PC-9 (cell line): Measurements from ENCODE around the gene GRB2. TPM values are rescaled to one million over a fixed set of nuclear protein-coding genes. Genes with fewer than 3 reads are reported as not detected.

Experiments used
- BruUV-seq: library from RNA; stranded (reverse); fragments of 400-500 nt; replicated peaks from 2 replicates; lab custom pipeline; 2021; lab: Mats Ljungman, UMichigan
- CTCF ChIA-PET: fragments of 300-600 bp; sonication (Branson Sonifier 250); formaldehyde crosslinking; loops from one replicate; lab custom pipeline; 2022; ENCODE audit warnings: antibody characterized with exemption; lab: Charles Lee
- POLR2A ChIA-PET: fragments of 300-600 bp; sonication (Branson Sonifier 250); formaldehyde crosslinking; loops from one replicate; lab custom pipeline; 2022; ENCODE audit warnings: antibody characterized with exemption; ENCODE audit not compliant: unreplicated experiment; lab: Charles Lee
- DNase-seq, 2 experiments: peaks; one replicate each; pipeline versions ENCODE4 v3.0.0 to v3.0.0-alpha.2; 2015 to 2022; ENCODE audit warnings: mixed read lengths in 1 of 2
- H2AFZ ChIP-seq: fragments of 200-600 bp; sonication (generic); 2 replicates; pipeline ENCODE4 v1.8.1; 2017; ENCODE audit warnings: antibody characterized with exemption
- H3F3A ChIP-seq: fragments of 200-600 bp; sonication (generic); 2 replicates; pipeline ENCODE4 v1.8.1; 2017; ENCODE audit warnings: antibody characterized with exemption, mild to moderate bottlenecking, low read depth; ENCODE audit not compliant: insufficient read depth
- H3K27ac ChIP-seq: fragments of 200-600 bp; sonication (generic); 2 replicates; pipeline ENCODE4 v1.6.1; 2016; ENCODE audit warnings: mixed run types
- H3K27me3 ChIP-seq: fragments of 200-600 bp; sonication (generic); 2 replicates; pipeline ENCODE4 v1.6.1; 2016; ENCODE audit warnings: low read depth, mixed run types; ENCODE audit not compliant: insufficient read depth
- H3K36me3 ChIP-seq: fragments of 200-600 bp; sonication (generic); 2 replicates; pipeline ENCODE4 v1.6.1; 2016; ENCODE audit warnings: low read depth, mixed run types
- H3K4me1 ChIP-seq: fragments of 200-600 bp; sonication (generic); replicated peaks from 2 replicates; pipeline ENCODE4 v1.6.1; 2016; ENCODE audit warnings: mixed run types; ENCODE audit not compliant: insufficient read depth
- H3K4me2 ChIP-seq: fragments of 200-600 bp; sonication (generic); 2 replicates; pipeline ENCODE4 v1.6.1; 2017; ENCODE audit warnings: mixed run types
- H3K4me3 ChIP-seq: fragments of 200-600 bp; sonication (generic); 2 replicates; pipeline ENCODE4 v1.6.1; 2016; ENCODE audit warnings: mixed run types
- H3K79me2 ChIP-seq: fragments of 200-600 bp; sonication (generic); 2 replicates; pipeline ENCODE4 v1.6.1; 2017; ENCODE audit warnings: low read depth, mixed run types
- H3K9me2 ChIP-seq: fragments of 200-600 bp; sonication (generic); 2 replicates; pipeline ENCODE4 v1.8.1; 2017; ENCODE audit warnings: mild to moderate bottlenecking; ENCODE audit not compliant: insufficient read depth
- H3K9me3 ChIP-seq: fragments of 200-600 bp; sonication (generic); 2 replicates; pipeline ENCODE4 v1.8.1; 2016; ENCODE audit warnings: low read depth; ENCODE audit not compliant: insufficient read depth
- H4K20me1 ChIP-seq: fragments of 200-600 bp; sonication (generic); 2 replicates; pipeline ENCODE4 v1.8.1; 2017; ENCODE audit not compliant: insufficient read depth
- EZH2 ChIP-seq: fragments of 200-600 bp; sonication (generic); IDR thresholded peaks from 2 replicates; pipeline ENCODE4 v1.8.0; 2017; ENCODE audit warnings: antibody characterized with exemption, low read depth
- intact Hi-C: fragments of 100-400 bp; cut with micrococcal nuclease; formaldehyde crosslinking; loops from one replicate; pipeline ENCODE4 v1.10.0; 2022; ENCODE audit not compliant: unreplicated experiment
- total RNA-seq: library from RNA; stranded (reverse); gene quantifications from 2 replicates; pipeline ENCODE4 v1.2.3, GENCODE V29; 2021
- TF ChIP-seq, protein P1 (sequence below): fragments of 200-600 bp; sonication (generic); conservative IDR thresholded peaks from 2 replicates; pipeline ENCODE4 v1.6.1; 2017; ENCODE audit warnings: mixed run types, antibody characterized with exemption, mild to moderate bottlenecking, moderate library complexity

Gene GRB2
- total RNA-seq, 1 experiment from 2014 or later, result 75.3 TPM

DNA sequence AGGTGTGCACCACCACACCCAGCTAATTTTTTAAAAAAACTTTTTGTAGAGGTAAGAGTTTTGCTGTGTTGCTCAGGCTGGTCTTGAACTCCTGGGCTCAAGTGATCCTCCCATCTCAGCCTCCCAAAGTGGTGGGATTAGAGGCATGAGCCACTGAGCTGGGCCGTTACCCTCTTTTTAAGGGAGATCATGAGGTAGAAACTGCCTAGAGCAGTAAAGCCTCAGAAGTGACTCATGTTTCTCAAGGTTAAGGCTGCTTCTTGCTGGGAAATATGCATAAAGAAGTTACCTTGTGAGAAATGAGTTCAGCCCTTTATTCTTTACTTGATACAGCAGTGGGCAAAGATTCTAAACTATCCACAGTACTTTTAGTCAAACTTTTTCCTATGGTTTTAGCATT, 38.2 kb downstream of the GRB2 start:
- Histone ChIP-seq H3K9me2 (no peaks in the 10 kb centered on the region), H3K27ac (0 out of 2 replicates have a peak overlapping the region, but pooled peaks have one; percentile 10), H3K4me1 (peaks cover 42% of the 10 kb centered on the region), H3K79me2 (peaks cover 93% of the 10 kb centered on the region), H3K36me3 (no peaks in the 10 kb centered on the region), H4K20me1 (peaks cover 29% of the 10 kb centered on the region), H3K27me3 (no peaks in the 10 kb centered on the region), H3K4me2 (no peak overlapping the region), H3K9me3 (no peaks in the 10 kb centered on the region), H3K4me3 (no peak overlapping the region), H3F3A (peaks cover 29% of the 10 kb centered on the region), H2AFZ (no peak overlapping the region)
- no TSS peak for BruUV-seq
- CTCF ChIA-PET, result no interaction called here
- TF ChIP-seq EZH2, result no peak
- TF ChIP-seq, protein P1, sequence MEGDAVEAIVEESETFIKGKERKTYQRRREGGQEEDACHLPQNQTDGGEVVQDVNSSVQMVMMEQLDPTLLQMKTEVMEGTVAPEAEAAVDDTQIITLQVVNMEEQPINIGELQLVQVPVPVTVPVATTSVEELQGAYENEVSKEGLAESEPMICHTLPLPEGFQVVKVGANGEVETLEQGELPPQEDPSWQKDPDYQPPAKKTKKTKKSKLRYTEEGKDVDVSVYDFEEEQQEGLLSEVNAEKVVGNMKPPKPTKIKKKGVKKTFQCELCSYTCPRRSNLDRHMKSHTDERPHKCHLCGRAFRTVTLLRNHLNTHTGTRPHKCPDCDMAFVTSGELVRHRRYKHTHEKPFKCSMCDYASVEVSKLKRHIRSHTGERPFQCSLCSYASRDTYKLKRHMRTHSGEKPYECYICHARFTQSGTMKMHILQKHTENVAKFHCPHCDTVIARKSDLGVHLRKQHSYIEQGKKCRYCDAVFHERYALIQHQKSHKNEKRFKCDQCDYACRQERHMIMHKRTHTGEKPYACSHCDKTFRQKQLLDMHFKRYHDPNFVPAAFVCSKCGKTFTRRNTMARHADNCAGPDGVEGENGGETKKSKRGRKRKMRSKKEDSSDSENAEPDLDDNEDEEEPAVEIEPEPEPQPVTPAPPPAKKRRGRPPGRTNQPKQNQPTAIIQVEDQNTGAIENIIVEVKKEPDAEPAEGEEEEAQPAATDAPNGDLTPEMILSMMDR, result no peak
- intact Hi-C loops, result no loop called here
- POLR2A ChIA-PET, result no interaction called here
- DNase-seq, result peak in 1 of 2 experiments; percentile 62

DNA sequence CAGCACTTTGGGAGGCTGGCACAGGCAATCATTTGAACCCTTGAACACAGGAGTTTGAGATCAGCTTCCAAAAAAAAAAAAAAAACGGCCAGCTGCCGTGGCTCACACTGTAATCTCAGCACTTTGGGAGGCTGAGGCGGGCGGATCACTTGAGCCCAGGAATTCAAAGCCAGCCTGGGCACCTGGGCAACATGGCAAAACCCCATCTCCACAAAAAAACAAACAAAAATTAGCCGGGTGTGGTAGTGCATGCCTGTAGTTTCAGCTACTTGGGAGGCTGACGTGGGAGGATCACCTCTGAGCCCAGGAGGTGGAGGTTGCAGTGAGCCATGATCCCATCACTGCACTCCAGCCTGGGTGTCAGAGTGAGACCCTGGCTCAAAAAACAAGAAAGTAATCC, 39.0 kb downstream of the GRB2 start:
- DNase-seq, result no peak
- no peaks in the 10 kb centered on the region for H3K9me2 ChIP-seq
- no peak for TF ChIP-seq EZH2
- TF ChIP-seq, protein P1, result no peak
- peaks cover 43% of the 10 kb centered on the region for H3K4me1 ChIP-seq
- H3K27ac ChIP-seq, result no peak overlapping the region
- H3K9me3 ChIP-seq, result no peaks in the 10 kb centered on the region
- H4K20me1 ChIP-seq, result peaks cover 24% of the 10 kb centered on the region; the same call in 1 of the 2 replicates
- no peak overlapping the region for H3K4me2 ChIP-seq
- peaks cover 93% of the 10 kb centered on the region for H3K79me2 ChIP-seq
- ChIA-PET POLR2A (no interaction called here), CTCF (interaction anchor here (0.6 kb wide), 1 partner anchor 606 kb away, joined by 5 read pairs; no protein-coding TSS in a partner anchor)
- no peaks in the 10 kb centered on the region for H3K36me3 ChIP-seq
- H3K4me3 ChIP-seq, result no peak overlapping the region
- H3K27me3 ChIP-seq, result no peaks in the 10 kb centered on the region
- no TSS peak for BruUV-seq
- intact Hi-C loops, result no loop called here
- H2AFZ ChIP-seq, result no peak overlapping the region
- H3F3A ChIP-seq, result peaks cover 31% of the 10 kb centered on the region

DNA sequence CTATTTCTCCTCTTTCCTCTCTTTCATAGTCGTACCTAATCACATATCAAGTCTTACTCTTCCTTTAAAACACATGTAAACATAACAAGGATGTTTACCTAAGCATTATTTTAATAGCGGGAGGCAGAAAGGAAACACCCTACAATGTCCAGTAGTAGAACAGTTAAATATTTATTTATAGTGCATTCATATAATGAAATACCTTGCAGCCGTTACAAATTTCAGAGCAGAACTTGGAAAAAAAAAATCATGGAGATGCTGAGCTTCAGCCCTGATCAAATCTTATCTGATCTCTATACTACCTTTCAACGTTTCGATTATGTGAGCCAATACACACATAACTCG, 39.6 kb downstream of the GRB2 start:
- no peak overlapping the region for H3K4me2 ChIP-seq
- intact Hi-C loops, result no loop called here
- no peaks in the 10 kb centered on the region for H3K9me3 ChIP-seq
- peaks cover 29% of the 10 kb centered on the region for H4K20me1 ChIP-seq
- peaks cover 92% of the 10 kb centered on the region for H3K79me2 ChIP-seq
- no peaks in the 10 kb centered on the region for H3K27me3 ChIP-seq
- H3K4me1 ChIP-seq, result peaks cover 49% of the 10 kb centered on the region
- no peaks in the 10 kb centered on the region for H3K9me2 ChIP-seq
- H2AFZ ChIP-seq, result no peak overlapping the region
- H3K27ac ChIP-seq, result no peak overlapping the region
- TF ChIP-seq, protein P1, result no peak
- no peak for TF ChIP-seq EZH2
- H3K4me3 ChIP-seq, result no peak overlapping the region
- ChIA-PET CTCF (no interaction called here), POLR2A (no interaction called here)
- no peaks in the 10 kb centered on the region for H3K36me3 ChIP-seq
- peaks cover 34% of the 10 kb centered on the region for H3F3A ChIP-seq
- BruUV-seq, result no TSS peak
- DNase-seq, result no peak
